ENCODE results near the gene AUTS2. TPM values are rescaled to one million over a fixed set of nuclear protein-coding genes. Genes with fewer than 3 reads are reported as not detected.

Gene AUTS2
- total and polyA plus RNA-seq, 2 of the 8 experiments (the other 6 are each of a cell fraction or from before 2014, with no cell fraction given): 25.9 to 101 TPM

DNA sequence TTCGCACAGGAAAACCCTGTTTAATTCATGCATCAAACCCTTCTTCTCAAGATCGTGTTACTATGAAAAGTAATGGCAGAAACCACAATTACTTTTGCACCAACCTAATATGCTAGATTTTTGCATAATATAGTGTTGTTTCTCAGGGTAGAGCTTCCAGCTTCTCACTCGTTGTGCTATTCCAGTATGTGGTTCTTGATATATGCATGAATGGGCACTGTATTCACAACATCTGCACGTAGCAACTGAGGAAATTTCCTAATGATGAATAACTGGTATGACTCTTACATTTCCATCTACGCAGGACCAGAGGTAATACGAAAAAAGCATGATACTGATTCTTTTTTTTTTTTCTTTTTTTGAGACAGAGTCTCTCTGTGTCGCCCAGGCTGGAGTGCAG lies 1207.1 kb downstream of the AUTS2 start:
- Histone ChIP-seq H2BK20ac (ENCODE audit: low read length) (no peak overlapping the region), H3K79me2 (ENCODE audit: control insufficient read depth in 1 of 2, insufficient read depth in 2 of 2, low read length in 2 of 2) (no peaks in the 10 kb centered on the region), H3K36me3 (ENCODE audit: control insufficient read depth in 2 of 4, insufficient read depth in 4 of 4, low read length in 3 of 4) (no peaks in the 10 kb centered on the region), H3K23ac (ENCODE audit: insufficient read length) (no peak overlapping the region), H2BK5ac (ENCODE audit: low read depth, low read length) (no peak overlapping the region), H4K8ac (ENCODE audit: extremely low read depth, insufficient read depth, low read length) (no peak overlapping the region), H3K4me1 (replicated peaks in 1 of 4; ENCODE audit: control insufficient read depth in 3 of 4, insufficient read depth in 4 of 4, low read length in 3 of 4) (no peaks in the 10 kb centered on the region), H4K5ac (ENCODE audit: insufficient read length, low read depth, low read length) (no peak overlapping the region), H3K4me2 (ENCODE audit: insufficient read depth in 1 of 2, low read depth in 2 of 2, low read length in 2 of 2) (no peak overlapping the region), H2AK5ac (ENCODE audit: low read depth, low read length) (no peak overlapping the region), H2BK12ac (ENCODE audit: low read depth, low read length) (no peak overlapping the region), H3K14ac (ENCODE audit: insufficient read length) (no peak overlapping the region), H3K23me2 (ENCODE audit: low read depth, low read length) (0 out of 2 replicates have a peak, but pooled peaks cover 2% of the 10 kb centered on the region), H3K27me3 (replicated peaks in 1 of 4; ENCODE audit: control insufficient read depth in 3 of 4, extremely low read depth in 1 of 4, insufficient read depth in 3 of 4, low read length in 3 of 4) (no peaks in the 10 kb centered on the region), H3K18ac (ENCODE audit: extremely low read depth, low read length) (peak overlapping the region; percentile 48; the same call in 1 of the 2 replicates), H3K9me3 (ENCODE audit: insufficient read depth in 2 of 2, low read depth in 1 of 2, low read length in 1 of 2) (no peaks in the 10 kb centered on the region; a peak in 1 of 4 replicates), H4K20me1 (replicated peaks in 1 of 2; ENCODE audit: control insufficient read depth in 1 of 2, insufficient read depth in 2 of 2, low read length in 2 of 2) (no peaks in the 10 kb centered on the region), H3K27ac (ENCODE audit: low read depth, low read length) (no peak overlapping the region), H3K4me3 (ENCODE audit: extremely low read depth in 1 of 4, insufficient read depth in 2 of 4, low read depth in 3 of 4, low read length in 4 of 4) (no peak overlapping the region), H3K4ac (replicated peaks; ENCODE audit: insufficient read length, low read depth, low read length) (no peak overlapping the region), H2BK120ac (replicated peaks; ENCODE audit: low read depth, low read length) (no peak overlapping the region), H3K79me1 (ENCODE audit: low read depth, low read length) (no peaks in the 10 kb centered on the region; the same call in 1 of the 2 replicates), H4K91ac (replicated peaks; ENCODE audit: insufficient read length, low read length) (no peak overlapping the region), H2BK15ac (ENCODE audit: low read length) (no peak overlapping the region), H3K56ac (replicated peaks; ENCODE audit: insufficient read length, low read depth, low read length) (no peak overlapping the region), H3K9ac (replicated peaks in 1 of 4; ENCODE audit: extremely low read depth in 1 of 4, low read depth in 3 of 4, low read length in 3 of 4) (no peak overlapping the region), H2AFZ (ENCODE audit: low read length) (no peak overlapping the region)
- ChIA-PET CTCF (ENCODE audit: partially characterized antibody) (interaction anchor here (1.4 kb wide), 1 partner anchor 51 kb away, joined by 3 read pairs; no protein-coding TSS in a partner anchor), POLR2A (ENCODE audit: partially characterized antibody) (no interaction called here)
- FAIRE-seq: no peak
- WGBS, 2 experiments (ENCODE audit: extremely low coverage in 1 of 2, insufficient coverage in 1 of 2, insufficient read length in 1 of 2, insufficient replicate concordance in 2 of 2, low coverage in 1 of 2, low lambda C conversion rate in 2 of 2, missing lambda C conversion rate in 1 of 2): 89% methylated on average over 6 of the region's 7 CpGs; no CpG with 5 or more reads in 1 of the 2 experiments
- no peak for DNase-seq (ENCODE audit: low read depth in 1 of 2, low spot score in 2 of 2)
- TF ChIP-seq TAF1 (IDR thresholded peaks at IDR 0.05; ENCODE audit: low read depth, low read length) (no peak), RFX5 (IDR thresholded peaks at IDR 0.05; ENCODE audit: borderline replicate concordance, low read depth, low read length) (no peak), ASH2L (IDR thresholded peaks at IDR 0.05; ENCODE audit: low read length) (no peak), CTBP2 (IDR thresholded peaks at IDR 0.05; ENCODE audit: borderline replicate concordance, insufficient read depth, insufficient read length, low read length) (no peak), TBP (IDR thresholded peaks at IDR 0.05; ENCODE audit: low read depth, low read length) (no peak), SP2 (IDR thresholded peaks at IDR 0.05; ENCODE audit: low read length) (no peak), NRF1 (IDR thresholded peaks at IDR 0.05; ENCODE audit: low read depth, low read length) (no peak), EP300 (IDR thresholded peaks at IDR 0.05; ENCODE audit: borderline replicate concordance in 1 of 2, low read depth in 2 of 2, low read length in 2 of 2) (no peak), TEAD4 (IDR thresholded peaks at IDR 0.05; ENCODE audit: low read depth, low read length) (no peak)
- TF ChIP-seq, protein P1, sequence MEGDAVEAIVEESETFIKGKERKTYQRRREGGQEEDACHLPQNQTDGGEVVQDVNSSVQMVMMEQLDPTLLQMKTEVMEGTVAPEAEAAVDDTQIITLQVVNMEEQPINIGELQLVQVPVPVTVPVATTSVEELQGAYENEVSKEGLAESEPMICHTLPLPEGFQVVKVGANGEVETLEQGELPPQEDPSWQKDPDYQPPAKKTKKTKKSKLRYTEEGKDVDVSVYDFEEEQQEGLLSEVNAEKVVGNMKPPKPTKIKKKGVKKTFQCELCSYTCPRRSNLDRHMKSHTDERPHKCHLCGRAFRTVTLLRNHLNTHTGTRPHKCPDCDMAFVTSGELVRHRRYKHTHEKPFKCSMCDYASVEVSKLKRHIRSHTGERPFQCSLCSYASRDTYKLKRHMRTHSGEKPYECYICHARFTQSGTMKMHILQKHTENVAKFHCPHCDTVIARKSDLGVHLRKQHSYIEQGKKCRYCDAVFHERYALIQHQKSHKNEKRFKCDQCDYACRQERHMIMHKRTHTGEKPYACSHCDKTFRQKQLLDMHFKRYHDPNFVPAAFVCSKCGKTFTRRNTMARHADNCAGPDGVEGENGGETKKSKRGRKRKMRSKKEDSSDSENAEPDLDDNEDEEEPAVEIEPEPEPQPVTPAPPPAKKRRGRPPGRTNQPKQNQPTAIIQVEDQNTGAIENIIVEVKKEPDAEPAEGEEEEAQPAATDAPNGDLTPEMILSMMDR (IDR thresholded peaks at IDR 0.05; ENCODE audit: control extremely low read depth in 1 of 3, insufficient read depth in 1 of 3, low read depth in 1 of 3, low read length in 3 of 3): no peak
- TF ChIP-seq, protein P2, sequence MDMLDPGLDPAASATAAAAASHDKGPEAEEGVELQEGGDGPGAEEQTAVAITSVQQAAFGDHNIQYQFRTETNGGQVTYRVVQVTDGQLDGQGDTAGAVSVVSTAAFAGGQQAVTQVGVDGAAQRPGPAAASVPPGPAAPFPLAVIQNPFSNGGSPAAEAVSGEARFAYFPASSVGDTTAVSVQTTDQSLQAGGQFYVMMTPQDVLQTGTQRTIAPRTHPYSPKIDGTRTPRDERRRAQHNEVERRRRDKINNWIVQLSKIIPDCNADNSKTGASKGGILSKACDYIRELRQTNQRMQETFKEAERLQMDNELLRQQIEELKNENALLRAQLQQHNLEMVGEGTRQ (IDR thresholded peaks at IDR 0.05; ENCODE audit: low read length): no peak
